Subcutaneous abdominal adipose tissue (tissue), 5 donors: Measurements from ENCODE around the gene ATP4B.

Source experiments
- H3K27ac ChIP-seq: one replicate; pipeline ENCODE4 v1.7.0; 2013; ENCODE audit warnings: low read depth, mild to moderate bottlenecking, inconsistent platforms, low read length, moderate library complexity
- H3K27me3 ChIP-seq, 5 donors: one replicate each; pipeline ENCODE4 v1.7.0; 2013; ENCODE audit warnings: low read length in 5 of 5, inconsistent platforms in 1 of 5; ENCODE audit not compliant: control insufficient read depth in 5 of 5, insufficient read depth in 4 of 5
- H3K36me3 ChIP-seq, 5 donors: one replicate each; pipeline ENCODE4 v1.7.0; 2013; ENCODE audit warnings: low read length in 5 of 5; ENCODE audit not compliant: control insufficient read depth in 5 of 5, insufficient read depth in 5 of 5
- H3K4me1 ChIP-seq, 5 donors: one replicate each; pipeline ENCODE4 v1.7.0; 2013; ENCODE audit warnings: low read length in 5 of 5, mild to moderate bottlenecking in 3 of 5, moderate library complexity in 1 of 5; ENCODE audit not compliant: control insufficient read depth in 5 of 5, insufficient read depth in 5 of 5
- H3K4me3 ChIP-seq, 5 donors: one replicate each; pipeline ENCODE4 v1.7.0; 2013; ENCODE audit warnings: low read length in 5 of 5, low read depth in 1 of 5
- H3K9ac ChIP-seq, 5 donors: one replicate each; pipeline ENCODE4 v1.7.0; 2013; ENCODE audit warnings: low read length in 5 of 5, mild to moderate bottlenecking in 4 of 5, moderate library complexity in 3 of 5
- H3K9me3 ChIP-seq, 5 donors: one replicate each; pipeline ENCODE4 v1.7.0; 2013; ENCODE audit warnings: low read length in 5 of 5; ENCODE audit not compliant: control insufficient read depth in 5 of 5
- donor health status: healthy.
- donor health status: healthy.
- donor health status: healthy.
- donor health status: healthy.
- donor health status: healthy.

Gene ATP4B

GRCh38 chr13:113650731-113651148 is 7.3 kb downstream of the ATP4B start:
- no peak overlapping the region for H3K4me3 ChIP-seq
- no peaks in the 10 kb centered on the region for H3K36me3 ChIP-seq
- no peaks in the 10 kb centered on the region for H3K9me3 ChIP-seq
- no peak overlapping the region for H3K9ac ChIP-seq
- peaks cover 0 to 22% (median 11%) of the 10 kb centered on the region in 5 donors for H3K4me1 ChIP-seq
- no peak overlapping the region for H3K27ac ChIP-seq
- peaks cover 0 to 10% (median 6%) of the 10 kb centered on the region in 5 donors for H3K27me3 ChIP-seq

DNA sequence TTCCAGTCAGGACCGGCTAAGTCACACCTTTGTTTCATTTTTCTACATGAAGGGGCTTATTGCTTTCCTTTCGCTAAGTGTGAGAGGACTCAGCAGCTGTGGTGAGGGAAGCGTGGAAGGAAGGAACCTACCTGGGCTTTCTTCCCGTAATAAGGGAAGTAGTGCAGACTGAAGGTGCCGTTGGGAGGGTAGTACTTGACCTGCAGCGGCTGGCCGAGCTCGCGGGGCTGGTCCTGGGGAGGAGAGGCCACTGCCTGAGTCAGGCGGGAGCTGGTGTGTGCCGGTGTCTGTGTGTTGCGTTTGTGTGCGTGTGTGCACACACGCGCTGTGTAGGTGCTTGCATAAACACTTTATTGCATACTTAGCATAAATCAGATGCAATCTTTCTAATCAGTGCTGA is 7.7 kb downstream of the ATP4B start:
- Histone ChIP-seq H3K4me3 (no peak overlapping the region), H3K4me1 (peaks cover 0 to 22% (median 11%) of the 10 kb centered on the region in 5 donors), H3K27ac (no peak overlapping the region), H3K9ac (no peak overlapping the region), H3K9me3 (no peaks in the 10 kb centered on the region), H3K36me3 (no peaks in the 10 kb centered on the region), H3K27me3 (peaks cover 0 to 7% (median 3%) of the 10 kb centered on the region in 5 donors)

- no peak overlapping the region for H3K9ac ChIP-seq
- H3K4me1 ChIP-seq, result peaks cover 0 to 20% (median 11%) of the 10 kb centered on the region in 5 donors
- no peaks in the 10 kb centered on the region for H3K9me3 ChIP-seq
- no peak overlapping the region for H3K27ac ChIP-seq
- peaks cover 0 to 4% (median 0%) of the 10 kb centered on the region in 5 donors for H3K27me3 ChIP-seq
- no peak overlapping the region for H3K4me3 ChIP-seq
- H3K36me3 ChIP-seq, result no peaks in the 10 kb centered on the region
These were observed 8.8 kb downstream of the ATP4B start for GRCh38 chr13:113649212-113649611.

DNA sequence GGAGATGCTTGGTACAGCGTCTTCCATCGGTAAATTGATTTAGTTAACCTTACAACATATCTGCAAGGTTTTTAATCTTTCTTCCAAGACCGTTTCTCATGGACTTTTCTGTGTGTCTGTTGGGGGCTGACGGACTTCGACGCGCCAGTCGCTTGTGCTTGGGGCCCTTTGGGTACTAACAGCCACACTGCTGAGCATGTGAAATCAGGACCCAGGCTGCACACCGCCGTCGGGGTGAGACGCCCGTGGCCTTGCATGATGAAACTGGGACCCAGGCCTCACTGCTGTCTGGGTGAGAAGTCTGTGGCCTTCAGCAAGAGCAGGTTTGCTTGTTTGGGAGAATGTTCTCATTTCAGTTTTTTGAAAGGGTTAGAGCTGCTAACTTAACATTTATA is 9.8 kb downstream of the ATP4B start:
- H3K27ac ChIP-seq, result no peak overlapping the region

DNA sequence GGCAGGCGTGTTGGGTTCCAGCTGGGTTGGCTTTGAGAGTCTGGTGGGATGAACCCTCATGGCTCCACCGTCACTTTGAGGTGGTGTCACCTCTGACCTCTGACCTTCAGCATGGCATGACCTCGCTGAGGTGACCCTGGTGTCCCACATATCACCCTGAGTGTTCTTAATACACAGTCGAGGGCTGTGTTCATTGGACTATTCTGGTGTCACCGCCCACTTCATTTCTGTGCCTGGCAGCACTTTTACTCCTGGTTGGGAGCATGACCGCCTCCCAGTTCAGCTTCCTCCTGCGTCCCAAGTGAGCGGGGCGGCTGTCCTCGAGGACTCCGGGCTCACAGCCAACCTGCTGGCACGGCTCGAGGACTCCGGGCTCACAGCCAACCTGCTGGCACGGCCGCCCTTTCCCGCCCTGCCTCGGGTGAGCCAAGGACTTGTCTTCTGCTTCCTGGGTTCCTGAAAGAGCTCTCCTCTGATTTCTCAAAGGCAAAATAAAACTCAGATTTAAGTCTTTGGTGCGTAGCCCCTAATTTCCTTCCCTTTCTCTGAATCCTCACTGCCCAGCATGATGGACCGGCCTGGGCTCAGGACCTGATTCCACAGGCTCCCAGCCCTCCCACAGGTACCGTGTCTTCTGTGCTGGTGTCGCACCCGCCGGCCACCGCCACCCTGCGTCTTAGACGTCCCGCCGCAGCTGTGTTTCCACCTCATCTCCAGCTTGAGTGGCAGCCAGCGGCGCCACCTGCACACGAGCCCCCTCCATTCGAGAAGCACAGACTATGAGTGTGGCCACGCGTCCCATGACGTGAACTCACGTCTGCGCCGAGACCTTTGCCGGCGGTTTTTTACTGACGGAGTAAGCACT is 10.4 kb downstream of the ATP4B start:
- Histone ChIP-seq H3K4me1 (peaks cover 0 to 18% (median 11%) of the 10 kb centered on the region in 5 donors), H3K27me3 (no peaks in the 10 kb centered on the region), H3K9me3 (no peaks in the 10 kb centered on the region), H3K9ac (no peak overlapping the region), H3K36me3 (no peaks in the 10 kb centered on the region), H3K4me3 (no peak overlapping the region), H3K27ac (no peak overlapping the region)

More for the DNA sequence above, 9.8 kb downstream of the ATP4B start:
- peaks cover 0 to 18% (median 11%) of the 10 kb centered on the region in 5 donors for H3K4me1 ChIP-seq
- H3K9me3 ChIP-seq, result no peaks in the 10 kb centered on the region
- no peaks in the 10 kb centered on the region for H3K36me3 ChIP-seq
- H3K4me3 ChIP-seq, result no peak overlapping the region
- no peaks in the 10 kb centered on the region for H3K27me3 ChIP-seq
- no peak overlapping the region for H3K9ac ChIP-seq

DNA sequence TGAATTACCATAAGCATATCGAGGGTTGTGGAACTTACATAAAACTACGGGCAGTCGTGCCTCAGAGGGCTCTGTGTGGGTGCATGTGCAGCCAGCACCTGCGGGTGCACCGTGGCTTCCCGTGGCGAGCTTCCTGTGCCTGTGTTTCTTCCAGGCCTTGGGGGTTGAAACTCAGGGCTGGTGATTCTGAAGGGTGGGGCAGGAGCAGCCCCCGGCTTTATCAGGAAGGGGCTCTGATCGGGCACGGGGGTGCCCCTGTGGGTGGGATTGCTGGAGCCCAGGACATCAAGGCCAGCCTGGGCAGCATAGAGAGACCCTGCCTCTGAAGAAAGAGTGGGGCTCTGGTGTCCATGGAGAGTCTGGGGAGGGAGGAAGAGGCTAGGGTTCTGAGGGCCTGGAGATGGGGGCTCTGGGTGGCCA is 11.1 kb downstream of the ATP4B start:
- Histone ChIP-seq H3K4me3 (no peak overlapping the region), H3K4me1 (peaks cover 0 to 18% (median 11%) of the 10 kb centered on the region in 5 donors), H3K27ac (no peak overlapping the region)

DNA sequence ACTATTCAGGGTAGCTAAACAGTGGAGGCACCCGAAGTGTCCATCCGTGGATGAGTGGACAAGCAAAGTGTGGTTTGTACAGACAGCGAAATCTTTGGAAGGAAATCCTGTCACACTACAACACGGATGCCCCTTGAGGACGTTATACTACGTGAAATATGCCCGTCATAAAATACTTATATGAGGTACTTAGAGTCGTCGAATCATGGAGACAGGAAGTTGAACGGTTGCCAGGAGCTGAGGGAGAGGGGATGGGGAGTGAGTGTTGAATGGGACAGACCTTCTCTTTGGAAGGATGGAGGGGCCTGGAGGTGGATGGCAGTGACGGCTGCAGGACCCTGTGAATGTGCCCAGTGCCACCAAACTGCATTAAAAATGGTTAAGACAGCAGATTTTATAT is 11.6 kb downstream of the ATP4B start:
- H3K9ac ChIP-seq, result no peak overlapping the region

More for the DNA sequence above, 11.1 kb downstream of the ATP4B start:
- Histone ChIP-seq H3K9me3 (no peaks in the 10 kb centered on the region), H3K9ac (no peak overlapping the region), H3K36me3 (peaks cover 0 to 1% (median 0%) of the 10 kb centered on the region in 5 donors), H3K27me3 (no peaks in the 10 kb centered on the region)

DNA sequence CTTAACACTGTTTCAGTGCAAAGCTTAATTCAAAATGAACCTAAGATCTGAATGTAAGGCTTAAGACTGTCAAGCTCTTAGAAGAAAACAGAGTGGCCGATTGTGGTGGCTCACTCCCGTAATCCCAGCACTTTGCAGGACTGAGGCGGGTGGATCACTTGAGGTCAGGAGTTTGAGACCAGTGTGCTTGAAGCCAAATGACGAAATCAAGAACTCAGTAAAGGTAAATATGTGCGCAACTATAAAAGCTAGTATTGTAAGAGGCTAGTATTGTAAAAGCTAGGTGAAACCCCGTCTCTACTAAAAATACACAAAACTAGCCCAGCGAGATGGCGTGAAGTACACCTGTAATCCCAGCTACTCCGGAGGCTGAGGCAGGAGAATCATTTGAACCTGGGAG is 12.7 kb downstream of the ATP4B start:
- no peaks in the 10 kb centered on the region for H3K27me3 ChIP-seq
- no peaks in the 10 kb centered on the region for H3K9me3 ChIP-seq
- peaks cover 0 to 18% (median 11%) of the 10 kb centered on the region in 5 donors for H3K4me1 ChIP-seq
- peaks cover 0 to 11% (median 5%) of the 10 kb centered on the region in 5 donors for H3K36me3 ChIP-seq
- no peak overlapping the region for H3K4me3 ChIP-seq
- H3K27ac ChIP-seq, result no peak overlapping the region
- no peak overlapping the region for H3K9ac ChIP-seq

More for the DNA sequence above, 11.6 kb downstream of the ATP4B start:
- no peaks in the 10 kb centered on the region for H3K9me3 ChIP-seq
- peaks cover 0 to 7% (median 0%) of the 10 kb centered on the region in 5 donors for H3K36me3 ChIP-seq
- no peak overlapping the region for H3K27ac ChIP-seq
- no peak overlapping the region for H3K4me3 ChIP-seq
- H3K27me3 ChIP-seq, result no peaks in the 10 kb centered on the region
- H3K4me1 ChIP-seq, result peaks cover 0 to 18% (median 11%) of the 10 kb centered on the region in 5 donors

- peaks cover 2 to 15% (median 10%) of the 10 kb centered on the region in 5 donors for H3K36me3 ChIP-seq
- no peaks in the 10 kb centered on the region for H3K9me3 ChIP-seq
- no peaks in the 10 kb centered on the region for H3K27me3 ChIP-seq
- no peak overlapping the region for H3K27ac ChIP-seq
- H3K9ac ChIP-seq, result no peak overlapping the region
- peaks cover 0 to 18% (median 11%) of the 10 kb centered on the region in 5 donors for H3K4me1 ChIP-seq
- no peak overlapping the region for H3K4me3 ChIP-seq
These were observed 13.2 kb downstream of the ATP4B start for GRCh38 chr13:113644800-113645199.

GRCh38 chr13:113643593-113643992 is 14.4 kb downstream of the ATP4B start:
- Histone ChIP-seq H3K9me3 (no peaks in the 10 kb centered on the region), H3K4me3 (no peak overlapping the region), H3K27ac (no peak overlapping the region), H3K9ac (no peak overlapping the region), H3K36me3 (peaks cover 2 to 26% (median 18%) of the 10 kb centered on the region in 5 donors), H3K27me3 (no peaks in the 10 kb centered on the region), H3K4me1 (peaks cover 0 to 18% (median 11%) of the 10 kb centered on the region in 5 donors)
